MM.1S (cell line): ENCODE measurements around the gene RAPGEF6.

ENCODE experiments used
- EZH2 ChIP-seq: fragments of 300-600 bp; sonication (generic); optimal IDR thresholded peaks from 2 replicates; pipeline ENCODE3; 2017; ENCODE audit warnings: low read depth, mild to moderate bottlenecking, antibody characterized with exemption, low read length, mixed read lengths
- EZH2phosphoT487 ChIP-seq: fragments of 300-600 bp; sonication (generic); IDR thresholded peaks from 2 replicates; pipeline ENCODE4 v1.6.1; 2018; ENCODE audit warnings: antibody characterized with exemption, low read length

DNA sequence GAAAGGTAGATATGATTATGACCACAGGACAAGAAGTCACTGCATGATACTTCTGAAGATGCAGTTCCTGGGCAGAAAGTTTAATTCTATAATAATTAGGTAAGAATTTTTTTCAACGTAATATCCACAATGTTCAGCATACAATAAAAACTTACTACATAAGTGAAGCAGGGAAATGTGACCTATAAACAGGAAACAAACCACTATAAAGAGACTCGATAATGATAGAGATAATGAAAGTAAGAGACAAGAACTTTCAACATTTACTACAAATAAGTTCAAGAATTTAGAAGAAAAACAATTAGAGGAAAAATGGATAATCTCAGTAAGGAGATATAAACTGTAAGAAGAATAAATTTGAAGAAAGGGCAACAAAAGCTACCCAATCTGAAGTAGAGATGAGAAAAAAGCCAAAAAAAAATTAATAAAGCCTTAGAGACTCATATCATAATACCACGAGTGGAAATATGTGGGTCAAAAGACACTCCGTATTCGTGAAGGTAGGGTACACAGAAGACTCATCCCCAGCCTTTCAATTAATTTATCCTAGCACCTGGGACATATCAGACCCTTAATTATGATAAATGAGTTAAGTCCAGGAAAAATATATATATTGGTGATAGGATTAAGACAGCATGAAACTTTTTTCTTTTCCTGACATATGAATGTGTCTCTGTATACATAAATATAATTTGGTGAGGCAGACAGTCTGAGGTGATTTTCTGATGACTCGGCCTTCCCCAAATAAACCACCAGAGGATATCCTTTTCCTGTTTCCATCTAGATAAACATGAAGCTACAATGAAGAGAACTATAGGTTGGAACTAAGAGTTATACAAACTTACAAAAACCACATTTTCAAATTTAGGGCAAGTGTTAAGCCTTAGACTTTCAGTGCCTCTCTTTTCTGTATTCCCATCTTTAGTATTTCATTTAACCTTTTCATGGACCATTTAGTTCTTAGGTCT is 120.4 kb downstream of the RAPGEF6 start:
- no peak for TF ChIP-seq EZH2phosphoT487
- TF ChIP-seq EZH2: no peak
